ACHN (cell line): Measurements from ENCODE around the gene BLACAT1.
"Not testable (repeated sequence)": the region's sequence is repeated elsewhere in the genome, so short reads cannot be mapped to it uniquely, and the experiment has no call there.

Experiments
- DNase-seq: peaks from one replicate; pipeline ENCODE4 v3.0.0-alpha.2; 2015
- in situ Hi-C: cut with HindIII; loops from 2 replicates; pipeline ENCODE4 v1.10.0; 2017; ENCODE audit warnings: low sequenced_read_pairs, low pct_ligation_motif_present, low pct_unique_long_range_greater_than_20kb

Gene BLACAT1

GRCh38 chr1:205444931-205445645, 10.8 kb downstream of the BLACAT1 start:
- in situ Hi-C loops = no loop called here
- DNase-seq = no peak

DNA sequence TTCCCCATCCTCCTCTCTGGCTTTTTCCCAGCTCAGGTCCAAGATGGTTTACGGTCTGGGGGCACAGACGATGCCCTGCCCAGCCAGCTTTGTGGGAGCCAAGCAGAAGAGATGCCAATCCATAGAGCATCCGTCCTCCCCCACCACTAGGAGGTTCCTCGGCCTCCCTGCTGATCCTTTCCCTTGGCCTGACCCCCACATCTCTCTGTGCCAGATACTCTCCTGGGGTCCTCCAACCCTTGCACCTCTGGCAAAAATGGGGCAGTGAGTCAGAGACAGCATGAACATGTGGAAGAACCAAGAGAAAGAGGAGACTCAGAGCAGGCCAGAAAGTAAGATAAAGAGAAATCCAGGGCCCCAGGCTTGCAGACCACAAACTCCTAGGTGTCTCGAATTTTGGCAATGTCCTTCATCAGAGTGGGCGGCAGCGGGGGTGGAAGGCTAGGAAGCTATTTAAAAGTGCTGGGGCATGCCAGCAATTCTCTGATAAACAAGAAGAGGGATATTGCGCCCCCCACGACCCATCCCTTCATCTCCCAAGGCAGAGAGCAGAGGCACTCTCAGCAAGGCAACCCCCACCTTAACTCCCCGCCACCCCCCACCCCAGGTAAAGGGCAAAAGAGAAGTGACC, 11.4 kb downstream of the BLACAT1 start:
- no peak for DNase-seq
- in situ Hi-C loops = no loop called here

- in situ Hi-C loops = no loop called here
- DNase-seq = no peak
Measured at GRCh38 chr1:205443585-205444299, 12.1 kb downstream of the BLACAT1 start.

DNA sequence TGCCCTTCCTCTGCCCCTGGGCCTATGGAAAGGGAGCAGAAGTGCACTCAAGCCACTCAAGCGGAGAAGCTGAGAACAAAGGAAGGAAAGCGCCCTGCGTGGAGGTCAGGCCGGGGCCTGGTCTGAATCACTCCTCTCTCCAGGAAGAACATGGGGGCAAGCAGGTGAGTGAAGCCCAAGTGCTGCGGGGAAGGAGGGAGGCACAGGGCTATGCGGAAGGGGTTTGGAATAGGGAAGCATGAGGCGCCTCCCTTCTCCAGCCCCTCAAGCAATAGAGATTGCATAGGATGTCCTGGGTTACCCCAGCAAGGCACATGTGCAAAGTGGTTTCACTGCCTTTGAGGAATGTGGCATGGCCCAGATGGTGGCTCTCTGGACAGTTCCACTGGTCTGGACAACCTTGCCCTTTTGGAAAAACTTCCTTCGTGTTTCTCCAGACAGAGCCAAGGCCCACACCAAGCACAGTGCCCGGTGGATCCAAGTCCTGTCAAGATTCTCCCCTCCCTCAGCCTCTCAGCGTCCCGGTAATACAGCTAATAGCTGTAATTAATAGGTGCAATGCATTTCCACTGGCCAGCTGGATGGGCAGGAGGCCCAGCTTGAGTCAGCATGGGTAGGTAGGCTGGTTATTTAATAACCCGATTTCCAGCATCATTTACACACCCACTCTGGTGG, 13.7 kb downstream of the BLACAT1 start:
- DNase-seq = peak; percentile 85
- in situ Hi-C loops = no loop called here

GRCh38 chr1:205441716-205442050, 14.2 kb downstream of the BLACAT1 start:
- DNase-seq = no peak
- in situ Hi-C loops = no loop called here

- DNase-seq = no peak
- in situ Hi-C loops = no loop called here
Measured at GRCh38 chr1:205441318-205441633, 14.6 kb downstream of the BLACAT1 start.

DNA sequence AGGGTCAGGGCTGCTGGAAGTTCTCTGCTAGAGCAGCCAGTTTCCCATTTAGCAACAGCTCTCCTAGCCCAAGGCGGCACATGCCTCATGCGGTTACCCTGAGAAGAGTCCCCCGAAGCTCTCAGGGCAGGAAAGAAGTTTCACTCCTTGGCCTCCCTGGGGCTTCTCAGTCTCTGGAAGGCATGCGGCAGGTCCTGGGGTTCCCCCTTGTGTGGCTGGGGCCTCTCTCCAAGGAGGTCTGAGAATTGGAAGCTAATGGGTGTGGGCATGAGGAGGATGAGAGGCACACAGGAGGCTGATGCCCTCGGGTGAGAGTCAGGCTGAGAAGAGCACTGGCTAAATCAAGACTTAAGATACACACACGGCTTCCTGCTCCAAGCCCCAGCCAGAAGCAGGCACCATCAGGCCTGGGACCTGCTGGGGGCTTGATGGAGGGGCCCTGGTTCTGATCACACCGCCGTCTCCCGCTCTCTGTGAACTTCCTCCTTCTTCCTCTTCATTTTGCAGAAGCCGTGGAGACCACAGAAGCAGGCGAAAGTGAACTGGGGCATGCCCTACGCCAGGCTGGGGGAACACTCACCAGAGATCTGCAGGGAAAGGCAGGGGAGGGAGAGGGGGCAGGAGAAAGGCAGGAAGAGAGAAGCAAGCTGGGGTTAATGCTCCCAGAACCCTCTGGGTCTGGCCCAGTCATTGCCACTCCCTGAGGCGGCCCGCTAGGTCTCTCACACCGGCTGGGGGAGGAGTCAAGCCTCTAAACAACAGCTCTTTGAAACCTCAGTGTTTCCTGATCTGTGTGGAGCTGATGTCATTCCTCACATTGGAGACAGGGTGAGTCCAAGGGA, 15.1 kb downstream of the BLACAT1 start:
- in situ Hi-C loops = no loop called here

GRCh38 chr1:205440121-205440475, 15.7 kb downstream of the BLACAT1 start:
- in situ Hi-C loops = no loop called here
- DNase-seq = no peak

More for the DNA sequence above, 15.1 kb downstream of the BLACAT1 start:
- peak; percentile 84 for DNase-seq

- in situ Hi-C loops = no loop called here
- DNase-seq = peak; percentile 72
Measured at GRCh38 chr1:205438213-205439158, 17.4 kb downstream of the BLACAT1 start.

DNA sequence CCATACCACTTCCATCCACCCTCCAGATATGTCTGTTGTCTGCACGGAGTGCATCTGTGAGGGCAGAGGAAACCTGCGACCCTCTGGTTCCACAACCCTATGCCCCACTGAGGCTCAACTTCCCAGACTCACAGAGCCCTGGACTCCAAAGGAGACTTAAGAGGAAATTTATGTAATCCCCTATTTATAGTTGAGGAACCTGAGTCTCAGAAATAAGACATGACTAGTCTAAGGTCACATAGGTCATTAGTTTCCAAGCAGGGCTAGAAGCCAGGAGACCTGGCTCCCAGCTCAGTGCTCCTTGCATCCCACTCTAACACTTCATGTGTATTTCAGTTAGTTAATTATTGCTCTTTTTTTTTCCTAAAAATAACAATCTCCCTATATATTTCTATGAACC, 18.3 kb downstream of the BLACAT1 start:
- no peak for DNase-seq
- in situ Hi-C loops = no loop called here

- in situ Hi-C loops = no loop called here
- no peak for DNase-seq
Measured at GRCh38 chr1:205436776-205437410, 19.0 kb downstream of the BLACAT1 start.

DNA sequence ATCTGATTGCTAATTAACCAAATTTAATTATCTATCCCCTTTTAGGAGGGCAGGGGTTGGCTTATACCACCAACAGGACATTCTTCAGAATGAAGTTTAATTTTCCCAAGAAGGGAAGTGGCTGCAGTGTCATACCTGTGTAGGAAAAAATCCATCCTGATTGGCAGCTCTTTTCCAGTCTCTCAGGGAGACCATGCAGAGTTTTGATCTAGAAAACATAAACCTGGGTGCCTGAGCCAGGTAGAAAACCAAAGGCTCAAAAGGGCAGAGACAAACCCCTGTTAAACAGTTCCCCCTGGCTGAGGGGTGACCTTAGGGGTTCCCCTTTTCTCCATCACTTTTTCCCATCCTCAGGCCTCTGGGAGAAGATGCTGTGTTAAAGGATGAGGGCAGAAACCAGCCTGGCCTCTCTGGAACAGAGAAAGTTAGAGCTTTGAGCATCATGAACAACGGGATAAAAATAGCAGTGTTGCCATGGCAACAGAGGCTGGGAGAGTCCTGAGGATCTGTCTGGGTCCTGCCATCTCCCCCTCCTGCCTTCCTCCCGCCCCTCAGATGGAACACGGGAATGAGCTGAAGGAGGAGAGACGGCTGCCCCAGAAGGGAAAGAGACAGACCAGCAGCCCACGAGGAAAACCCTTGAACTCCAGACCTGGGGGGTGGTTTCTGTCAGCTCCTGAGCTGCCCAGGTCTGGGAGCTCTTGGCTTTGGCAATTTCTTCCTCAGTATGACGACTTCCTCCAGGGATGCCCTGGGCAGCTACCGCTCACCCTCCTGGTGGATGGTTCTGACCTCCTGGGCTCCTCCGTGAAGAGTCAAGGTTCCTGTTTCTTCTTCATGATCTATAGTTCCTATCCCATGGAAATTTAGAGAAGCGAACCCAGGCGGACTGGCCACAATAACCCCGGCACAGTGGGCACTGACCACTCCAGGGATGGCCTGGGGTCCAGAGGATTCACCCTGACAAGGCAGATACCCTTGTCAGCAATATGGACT, 20.0 kb downstream of the BLACAT1 start:
- in situ Hi-C loops = no loop called here
- DNase-seq = no peak

GRCh38 chr1:205434738-205435137, 21.1 kb downstream of the BLACAT1 start:
- no peak for DNase-seq

GRCh38 chr1:205432692-205433091, 23.2 kb downstream of the BLACAT1 start:
- in situ Hi-C loops, DNase-seq: not testable (repeated sequence)

More at GRCh38 chr1:205434738-205435137, 21.1 kb downstream of the BLACAT1 start:
- in situ Hi-C loops = no loop called here

DNA sequence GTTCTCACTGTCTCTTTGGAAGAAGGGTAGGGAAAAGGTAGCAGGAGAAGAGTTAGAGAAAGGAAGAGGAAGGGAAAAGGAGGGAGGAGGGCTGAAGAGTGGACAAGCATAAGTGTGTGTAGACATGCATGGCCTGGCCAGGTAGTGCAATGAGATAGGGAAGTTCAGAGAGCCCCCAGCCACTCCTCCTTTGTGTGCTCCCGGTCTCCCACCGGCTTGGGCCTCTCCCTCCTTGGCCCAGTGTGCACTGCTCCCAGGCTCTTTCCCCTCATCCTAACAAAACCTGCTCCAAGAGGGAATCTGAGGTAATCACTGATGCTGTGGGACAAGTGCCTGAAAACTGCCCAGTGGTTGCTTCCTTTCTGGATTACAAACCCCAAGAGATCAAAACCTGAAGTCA, 23.7 kb downstream of the BLACAT1 start:
- no peak for DNase-seq
- in situ Hi-C loops = no loop called here

DNA sequence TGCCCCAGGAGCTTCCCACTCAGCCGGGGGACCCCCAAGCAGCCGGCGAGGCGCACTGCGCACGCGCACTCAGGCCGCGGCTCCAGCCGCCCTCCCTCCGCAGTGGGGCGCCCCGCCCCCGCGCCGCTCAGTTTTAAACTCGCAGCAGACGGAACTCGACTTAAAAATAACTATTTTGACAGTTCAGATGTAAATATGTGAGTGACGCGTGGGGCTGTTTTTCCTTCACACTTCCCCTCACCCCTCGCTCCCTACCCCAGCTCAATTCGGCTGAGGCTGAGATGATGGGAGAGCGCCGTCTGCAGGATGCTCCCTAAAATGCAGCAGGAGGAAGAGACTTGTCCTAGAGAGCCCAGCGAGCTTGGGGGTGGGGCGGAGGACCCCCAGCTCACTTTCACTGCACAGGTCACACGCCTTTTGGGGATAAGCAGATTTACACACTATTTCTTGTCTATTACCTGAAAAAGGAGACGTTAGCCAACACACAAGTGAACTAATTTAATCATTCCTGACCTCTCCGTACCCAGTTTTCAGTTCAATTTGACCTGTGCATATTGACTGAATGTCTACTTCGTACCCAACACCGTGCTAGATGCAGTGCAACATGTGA, 25.0 kb downstream of the BLACAT1 start:
- in situ Hi-C loops = no loop called here
- peak; percentile 66 for DNase-seq
